ENCODE data around the gene NNAT. TPM values are rescaled to one million over a fixed set of nuclear protein-coding genes. Genes with fewer than 3 reads are reported as not detected.
"Not testable (repeated sequence)": the region's sequence is repeated elsewhere in the genome, so short reads cannot be mapped to it uniquely, and the experiment has no call there.

The NNAT gene
- total RNA-seq, 5 donors from 2014 or later (not counting 1 experiment from before 2014, with no cell fraction given), result 0.20 TPM; not detected in 4

- H3K27me3 Mint-ChIP-seq, result peaks cover 4 to 10% of the 10 kb centered on the region in 2 donors
- H3K36me3 Mint-ChIP-seq, result no peaks in the 10 kb centered on the region
- Histone ChIP-seq H3K9me3 (no peaks in the 10 kb centered on the region), H3K27ac (ENCODE audit: low read length) (no peak overlapping the region), H3K36me3 (ENCODE audit: control insufficient read depth in 2 of 2, extremely low read depth in 1 of 2, insufficient read depth in 1 of 2, low read length in 1 of 2) (no peaks in the 10 kb centered on the region), H3K4me1 (ENCODE audit: control insufficient read depth in 1 of 2, extremely low read depth in 1 of 2, insufficient read depth in 2 of 2, low read length in 2 of 2) (peaks cover 0 to 3% of the 10 kb centered on the region in 2 experiments), H3K27me3 (replicated peaks in 1 of 2; ENCODE audit: control insufficient read depth in 2 of 2, extremely low read depth in 1 of 2, insufficient read depth in 2 of 2, low read length in 1 of 2) (peaks cover 0 to 2% of the 10 kb centered on the region in 2 experiments), H3K4me3 (ENCODE audit: control insufficient read depth in 1 of 2, extremely low read depth in 1 of 2, low read length in 1 of 2) (no peak overlapping the region)
- 81% methylated on average over 3 of the region's 10 CpGs for WGBS (ENCODE audit: insufficient coverage)
- ChIA-PET CTCF (interaction anchor here (0.6 to 2.3 kb wide), 6 partner anchors 10 to 343 kb away, joined by 4 to 11 read pairs (median 6); no protein-coding TSS in a partner anchor), POLR2A (interaction anchor here in 1 of 2 donors (0.6 kb wide), 1 partner anchor 318 kb away, joined by 3 read pairs; no protein-coding TSS in a partner anchor)
- ATAC-seq (replicated peaks in 1 of 4) (no peak), DNase-seq (no peak)
- H3K9me3 Mint-ChIP-seq, result no peaks in the 10 kb centered on the region
- no peak overlapping the region for H3K27ac Mint-ChIP-seq
- no peak overlapping the region for H3K4me3 Mint-ChIP-seq
- peaks cover 0 to 3% (median 2%) of the 10 kb centered on the region in 3 donors for H3K4me1 Mint-ChIP-seq
Measured at GRCh38 chr20:37535443-37536132, 14.5 kb downstream of the NNAT start.

- DNase-seq (no peak), ATAC-seq (replicated peaks in 1 of 4) (no peak)
- Histone ChIP-seq H3K4me3 (ENCODE audit: control insufficient read depth in 1 of 2, extremely low read depth in 1 of 2, low read length in 1 of 2) (no peak overlapping the region), H3K4me1 (ENCODE audit: control insufficient read depth in 1 of 2, extremely low read depth in 1 of 2, insufficient read depth in 2 of 2, low read length in 2 of 2) (peaks cover 0 to 3% of the 10 kb centered on the region in 2 experiments), H3K9me3 (no peaks in the 10 kb centered on the region), H3K27me3 (replicated peaks in 1 of 2; ENCODE audit: control insufficient read depth in 2 of 2, extremely low read depth in 1 of 2, insufficient read depth in 2 of 2, low read length in 1 of 2) (peaks cover 0 to 3% of the 10 kb centered on the region in 2 experiments), H3K27ac (ENCODE audit: low read length) (no peak overlapping the region), H3K36me3 (ENCODE audit: control insufficient read depth in 2 of 2, extremely low read depth in 1 of 2, insufficient read depth in 1 of 2, low read length in 1 of 2) (no peaks in the 10 kb centered on the region)
- Mint-ChIP-seq H3K4me1 (peaks cover 0 to 3% (median 2%) of the 10 kb centered on the region in 3 donors), H3K36me3 (no peaks in the 10 kb centered on the region), H3K4me3 (no peak overlapping the region), H3K9me3 (no peaks in the 10 kb centered on the region), H3K27me3 (peaks cover 4 to 10% of the 10 kb centered on the region in 2 donors), H3K27ac (no peak overlapping the region)
- ChIA-PET CTCF (interaction anchor here in 1 of 2 donors (0.5 to 0.6 kb wide), 2 partner anchors 12 to 214 kb away, joined by 3 to 5 read pairs; no protein-coding TSS in a partner anchor), POLR2A (no interaction called here)
- no CpG with 5 or more reads among the region's 1 CpG for WGBS (ENCODE audit: insufficient coverage)
Measured at GRCh38 chr20:37537505-37537904, 16.5 kb downstream of the NNAT start.

- ATAC-seq (replicated peaks in 1 of 4) (no peak), DNase-seq (no peak)
- ChIA-PET POLR2A (no interaction called here), CTCF (interaction anchor here in 1 of 2 donors (0.5 to 0.6 kb wide), 2 partner anchors 11 to 215 kb away, joined by 3 to 5 read pairs; no protein-coding TSS in a partner anchor)
- no peaks in the 10 kb centered on the region for H3K36me3 ChIP-seq (ENCODE audit: control insufficient read depth in 2 of 2, extremely low read depth in 1 of 2, insufficient read depth in 1 of 2, low read length in 1 of 2)
- no peak overlapping the region for H3K4me3 Mint-ChIP-seq
- H3K27me3 ChIP-seq (replicated peaks in 1 of 2; ENCODE audit: control insufficient read depth in 2 of 2, extremely low read depth in 1 of 2, insufficient read depth in 2 of 2, low read length in 1 of 2), result peaks cover 0 to 3% of the 10 kb centered on the region in 2 experiments
- no peak overlapping the region for H3K4me3 ChIP-seq (ENCODE audit: control insufficient read depth in 1 of 2, extremely low read depth in 1 of 2, low read length in 1 of 2)
- H3K4me1 Mint-ChIP-seq, result peaks cover 0 to 3% (median 2%) of the 10 kb centered on the region in 3 donors
- H3K9me3 Mint-ChIP-seq, result no peaks in the 10 kb centered on the region
- peaks cover 4 to 10% of the 10 kb centered on the region in 2 donors for H3K27me3 Mint-ChIP-seq
- no peak overlapping the region for H3K27ac ChIP-seq (ENCODE audit: low read length)
- H3K9me3 ChIP-seq, result no peaks in the 10 kb centered on the region
- H3K36me3 Mint-ChIP-seq, result no peaks in the 10 kb centered on the region
- WGBS (ENCODE audit: insufficient coverage), result 100% methylated on average over 1 of the region's 5 CpGs
- no peak overlapping the region for H3K27ac Mint-ChIP-seq
- H3K4me1 ChIP-seq (ENCODE audit: control insufficient read depth in 1 of 2, extremely low read depth in 1 of 2, insufficient read depth in 2 of 2, low read length in 2 of 2), result peaks cover 0 to 3% of the 10 kb centered on the region in 2 experiments
Measured at GRCh38 chr20:37538003-37538402, 17.0 kb downstream of the NNAT start.

GRCh38 chr20:37539424-37539823, 18.4 kb downstream of the NNAT start:
- WGBS (ENCODE audit: insufficient coverage), result no CpG with 5 or more reads among the region's 4 CpGs
- no peak overlapping the region for H3K27ac Mint-ChIP-seq
- peaks cover 4 to 10% of the 10 kb centered on the region in 2 donors for H3K27me3 Mint-ChIP-seq
- CTCF ChIA-PET, result no interaction called here
- Histone ChIP-seq H3K4me1 (ENCODE audit: control insufficient read depth in 1 of 2, extremely low read depth in 1 of 2, insufficient read depth in 2 of 2, low read length in 2 of 2) (peaks cover 0 to 3% of the 10 kb centered on the region in 2 experiments), H3K27me3 (replicated peaks in 1 of 2; ENCODE audit: control insufficient read depth in 2 of 2, extremely low read depth in 1 of 2, insufficient read depth in 2 of 2, low read length in 1 of 2) (peaks cover 0 to 3% of the 10 kb centered on the region in 2 experiments), H3K36me3 (ENCODE audit: control insufficient read depth in 2 of 2, extremely low read depth in 1 of 2, insufficient read depth in 1 of 2, low read length in 1 of 2) (no peaks in the 10 kb centered on the region), H3K4me3 (ENCODE audit: control insufficient read depth in 1 of 2, extremely low read depth in 1 of 2, low read length in 1 of 2) (no peak overlapping the region), H3K27ac (ENCODE audit: low read length) (no peak overlapping the region), H3K9me3 (no peaks in the 10 kb centered on the region)
- POLR2A ChIA-PET, result no interaction called here
- no peak overlapping the region for H3K4me3 Mint-ChIP-seq
- peaks cover 0 to 3% (median 2%) of the 10 kb centered on the region in 3 donors for H3K4me1 Mint-ChIP-seq
- ATAC-seq (replicated peaks in 1 of 4) (no peak), DNase-seq (no peak)
- H3K9me3 Mint-ChIP-seq, result no peaks in the 10 kb centered on the region
- H3K36me3 Mint-ChIP-seq, result no peaks in the 10 kb centered on the region

GRCh38 chr20:37540001-37540400, 19.0 kb downstream of the NNAT start:
- CTCF ChIA-PET, result no interaction called here
- Mint-ChIP-seq H3K27ac (no peak overlapping the region), H3K9me3 (no peaks in the 10 kb centered on the region), H3K36me3 (no peaks in the 10 kb centered on the region), H3K4me3 (no peak overlapping the region), H3K4me1 (no peaks in the 10 kb centered on the region), H3K27me3 (peaks cover 4 to 10% of the 10 kb centered on the region in 2 donors)
- no peak overlapping the region for H3K4me3 ChIP-seq (ENCODE audit: control insufficient read depth in 1 of 2, extremely low read depth in 1 of 2, low read length in 1 of 2)
- WGBS (ENCODE audit: insufficient coverage), result no CpG with 5 or more reads among the region's 5 CpGs
- H3K27me3 ChIP-seq (replicated peaks in 1 of 2; ENCODE audit: control insufficient read depth in 2 of 2, extremely low read depth in 1 of 2, insufficient read depth in 2 of 2, low read length in 1 of 2), result peaks cover 0 to 3% of the 10 kb centered on the region in 2 experiments
- ATAC-seq (replicated peaks in 1 of 4) (no peak), DNase-seq (no peak)
- no peaks in the 10 kb centered on the region for H3K36me3 ChIP-seq (ENCODE audit: control insufficient read depth in 2 of 2, extremely low read depth in 1 of 2, insufficient read depth in 1 of 2, low read length in 1 of 2)
- no peaks in the 10 kb centered on the region for H3K4me1 ChIP-seq (ENCODE audit: control insufficient read depth in 1 of 2, extremely low read depth in 1 of 2, insufficient read depth in 2 of 2, low read length in 2 of 2)
- no peak overlapping the region for H3K27ac ChIP-seq (ENCODE audit: low read length)
- no peaks in the 10 kb centered on the region for H3K9me3 ChIP-seq
- POLR2A ChIA-PET, result no interaction called here

GRCh38 chr20:37540838-37541237, 19.8 kb downstream of the NNAT start:
- H3K27me3 Mint-ChIP-seq, result peaks cover 4 to 10% of the 10 kb centered on the region in 2 donors
- WGBS (ENCODE audit: insufficient coverage), result no CpG with 5 or more reads among the region's 1 CpG
- H3K9me3 ChIP-seq; H3K27me3 ChIP-seq (replicated peaks in 1 of 2; ENCODE audit: control insufficient read depth in 2 of 2, extremely low read depth in 1 of 2, insufficient read depth in 2 of 2, low read length in 1 of 2); H3K36me3 Mint-ChIP-seq; H3K27ac ChIP-seq (ENCODE audit: low read length); H3K36me3 ChIP-seq (ENCODE audit: control insufficient read depth in 2 of 2, extremely low read depth in 1 of 2, insufficient read depth in 1 of 2, low read length in 1 of 2); H3K4me1 Mint-ChIP-seq; H3K4me3 Mint-ChIP-seq; H3K4me1 ChIP-seq (ENCODE audit: control insufficient read depth in 1 of 2, extremely low read depth in 1 of 2, insufficient read depth in 2 of 2, low read length in 2 of 2); H3K9me3 Mint-ChIP-seq; DNase-seq; H3K27ac Mint-ChIP-seq; ATAC-seq (replicated peaks in 1 of 4); POLR2A ChIA-PET; H3K4me3 ChIP-seq (ENCODE audit: control insufficient read depth in 1 of 2, extremely low read depth in 1 of 2, low read length in 1 of 2): not testable (repeated sequence)
- CTCF ChIA-PET, result interaction anchor here in 1 of 2 donors (1.4 kb wide), 1 partner anchor 10 kb away, joined by 4 read pairs; no protein-coding TSS in a partner anchor
